GM21528 (cell line): ENCODE data around the gene RNU4-1.
"Not testable (repeated sequence)": the region's sequence is repeated elsewhere in the genome, so short reads cannot be mapped to it uniquely, and the experiment has no call there.

ENCODE experiments used
- ATAC-seq: cut with Tn5 transposase; IDR thresholded peaks from one replicate; pipeline ENCODE4 v1.9.1; 2021; ENCODE audit warnings: mild to moderate bottlenecking, moderate library complexity; ENCODE audit not compliant: unreplicated experiment, low FRiP score

RNU4-1 gene

GRCh38 chr12:120292661-120293531 lies at the start of gene RNU4-1:
Gene RNU4-1, minus strand, starts transcription at chr12:120293237.
- peak; percentile 42 for ATAC-seq

GRCh38 chr12:120342175-120343038 lies 49.4 kb upstream of the RNU4-1 start:
- ATAC-seq: no peak

DNA sequence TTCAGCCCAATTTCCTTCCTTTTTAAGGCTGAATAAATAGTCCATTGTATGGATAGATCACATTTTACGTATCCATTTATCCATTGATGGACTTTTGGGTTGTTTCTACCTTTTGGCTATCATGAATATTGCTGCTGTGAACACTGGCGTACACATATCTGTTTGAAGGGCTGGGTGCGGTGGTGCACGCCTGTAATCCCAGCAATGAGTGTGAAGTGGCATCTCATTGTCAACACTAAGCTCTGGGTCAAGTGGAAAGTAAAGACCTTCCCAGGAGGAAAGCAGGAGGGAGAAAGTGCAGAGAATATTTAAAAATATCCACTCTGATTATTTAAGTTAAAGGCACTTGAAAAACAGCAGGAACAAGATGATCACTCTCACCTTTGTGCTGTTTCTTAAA lies 46.2 kb upstream of the RNU4-1 start:
- ATAC-seq: no peak

DNA sequence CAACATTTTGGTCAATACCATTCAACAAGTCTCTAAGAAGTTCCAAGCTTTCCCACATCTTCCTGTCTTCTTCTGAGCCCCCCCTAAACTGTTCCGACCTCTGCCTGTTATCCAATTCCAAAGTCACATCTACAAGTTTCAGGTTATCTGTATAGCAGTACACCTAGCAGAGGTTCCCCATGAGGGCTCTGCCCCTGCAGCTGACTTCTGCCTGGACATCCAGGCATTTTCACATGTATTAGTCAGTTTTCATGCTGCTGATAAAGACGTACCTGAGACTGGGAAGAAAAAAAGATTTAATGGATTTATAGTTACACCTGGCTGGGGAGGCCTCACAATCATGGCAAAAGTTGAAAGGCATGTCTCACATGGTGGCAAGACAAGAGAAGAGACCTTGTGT lies 44.7 kb upstream of the RNU4-1 start:
- ATAC-seq: no peak

GRCh38 chr12:120336392-120336791 lies 43.4 kb upstream of the RNU4-1 start:
- ATAC-seq: not testable (repeated sequence)

GRCh38 chr12:120335447-120335846 lies 42.4 kb upstream of the RNU4-1 start:
- not testable (repeated sequence) for ATAC-seq

DNA sequence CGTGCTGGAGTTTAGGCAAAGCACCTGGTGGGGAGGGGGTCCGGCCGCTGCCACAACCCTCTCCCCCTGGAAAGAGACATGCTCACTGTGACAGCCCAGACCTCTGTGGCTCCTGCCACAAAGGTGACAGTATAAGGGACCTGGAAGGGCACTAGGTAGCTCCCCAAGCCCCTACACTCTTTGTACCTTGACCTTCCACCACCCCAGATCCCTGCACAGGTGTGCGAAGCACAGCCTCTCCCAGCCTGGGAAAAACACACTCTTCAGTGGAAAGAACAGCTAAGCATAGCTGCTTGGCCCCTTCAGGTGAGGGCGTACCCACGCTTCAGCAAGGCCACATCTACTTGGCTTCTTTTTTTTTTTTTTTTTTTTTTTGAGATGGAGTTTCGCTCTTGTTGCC lies 39.5 kb upstream of the RNU4-1 start:
- ATAC-seq: no peak

GRCh38 chr12:120332041-120332440 lies 39.0 kb upstream of the RNU4-1 start:
- ATAC-seq: no peak

GRCh38 chr12:120331390-120331789 lies 38.4 kb upstream of the RNU4-1 start:
- no peak for ATAC-seq

DNA sequence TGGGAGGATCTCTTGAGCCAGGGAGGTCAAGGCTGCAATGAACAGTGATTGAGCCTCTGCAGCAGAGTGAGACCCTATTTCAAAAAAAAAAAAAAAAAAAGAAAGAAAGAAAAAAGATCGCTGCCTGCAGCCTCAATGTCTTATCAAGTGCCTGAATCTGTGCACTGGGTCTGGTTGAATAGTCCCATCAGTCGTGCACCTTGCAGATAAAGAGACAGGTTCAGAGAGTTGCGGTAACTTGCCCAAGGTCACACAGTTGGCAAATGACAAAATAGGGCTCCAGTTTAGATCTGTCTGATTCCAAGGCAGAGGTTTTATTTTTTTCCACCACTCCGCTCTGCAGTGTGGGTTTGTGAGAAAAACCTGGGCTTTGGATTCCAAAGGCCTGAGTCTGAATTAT lies 35.2 kb upstream of the RNU4-1 start:
- ATAC-seq: no peak

DNA sequence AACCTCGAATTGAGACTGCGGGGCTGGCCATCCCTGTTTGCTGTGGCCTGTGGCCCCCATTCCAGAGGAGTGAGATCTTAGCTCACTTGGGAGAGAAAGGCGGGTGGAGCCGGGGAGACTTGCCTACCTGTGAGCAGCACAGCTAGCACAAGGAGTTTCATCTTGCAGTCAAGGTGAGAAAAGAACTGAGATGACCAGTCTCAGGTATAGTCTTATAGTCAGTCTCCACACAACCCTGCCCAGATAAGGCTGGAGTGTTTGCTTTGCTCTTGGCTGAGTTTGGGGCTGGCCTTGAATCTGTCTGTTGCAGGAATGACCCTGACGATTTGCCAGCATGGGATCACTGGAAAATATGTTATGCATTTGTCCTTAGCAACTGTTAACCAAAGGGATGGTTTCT lies 34.6 kb upstream of the RNU4-1 start, which contains the start of gene PLA2G1B:
Gene PLA2G1B, minus strand, starts transcription at position 187 of the 400 bp plus-strand sequence. Its CDS starts 26 bp downstream, at position 161.
- ATAC-seq: no peak

DNA sequence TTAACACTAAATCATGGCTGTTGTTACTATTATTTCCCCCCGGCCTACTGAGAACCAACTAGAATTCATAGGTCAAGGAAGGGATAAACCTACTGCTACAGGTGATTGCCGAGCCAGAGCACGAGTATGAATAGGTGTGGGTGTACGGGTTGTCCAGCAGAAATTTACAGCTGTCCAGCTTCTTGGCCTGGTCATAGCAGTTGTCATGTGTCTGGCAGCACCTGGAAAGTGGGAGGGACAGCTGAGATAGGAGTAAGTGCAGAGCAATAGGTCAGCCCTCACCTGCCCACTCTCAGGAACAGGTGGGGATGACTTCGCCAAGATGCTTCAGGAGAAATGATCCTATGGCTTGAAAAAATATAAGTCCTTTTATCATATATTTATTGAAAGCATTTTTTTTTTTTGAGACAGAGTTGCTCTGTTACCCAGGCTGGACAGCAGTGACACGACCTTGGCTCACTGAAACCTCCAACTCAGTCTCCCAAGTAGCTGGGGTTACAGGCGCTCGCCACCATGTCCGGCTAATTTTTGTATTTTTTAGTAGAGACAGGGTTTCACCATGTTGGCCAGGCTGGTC lies 31.9 kb upstream of the RNU4-1 start:
- ATAC-seq: no peak

- ATAC-seq: no peak
Measured at GRCh38 chr12:120323772-120324171, 30.7 kb upstream of the RNU4-1 start.

- ATAC-seq: no peak
Measured at GRCh38 chr12:120321382-120322202, 28.6 kb upstream of the RNU4-1 start.

- ATAC-seq: peak; percentile 92
Measured at GRCh38 chr12:120317224-120318105, 24.4 kb upstream of the RNU4-1 start.

DNA sequence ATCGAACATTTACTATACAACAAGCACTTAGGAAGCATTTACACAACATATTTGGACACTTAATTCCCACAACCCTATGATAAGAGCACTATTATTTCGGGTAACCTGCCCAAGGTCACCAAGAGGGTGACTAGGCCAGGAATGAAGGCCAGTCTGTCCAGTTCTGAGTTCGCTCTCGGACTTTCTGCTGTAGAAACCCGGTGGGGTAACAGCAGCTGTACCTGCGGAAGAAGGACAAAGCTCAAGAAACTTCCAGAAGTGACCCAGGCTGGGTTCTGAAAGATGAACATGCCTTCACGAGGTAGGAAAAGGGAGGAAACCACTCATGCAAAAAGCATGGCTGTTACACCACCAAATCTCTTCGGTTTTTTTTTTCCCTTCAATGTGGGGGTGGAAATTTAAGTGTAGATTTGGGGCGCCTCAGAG lies 23.8 kb upstream of the RNU4-1 start:
- no peak for ATAC-seq

DNA sequence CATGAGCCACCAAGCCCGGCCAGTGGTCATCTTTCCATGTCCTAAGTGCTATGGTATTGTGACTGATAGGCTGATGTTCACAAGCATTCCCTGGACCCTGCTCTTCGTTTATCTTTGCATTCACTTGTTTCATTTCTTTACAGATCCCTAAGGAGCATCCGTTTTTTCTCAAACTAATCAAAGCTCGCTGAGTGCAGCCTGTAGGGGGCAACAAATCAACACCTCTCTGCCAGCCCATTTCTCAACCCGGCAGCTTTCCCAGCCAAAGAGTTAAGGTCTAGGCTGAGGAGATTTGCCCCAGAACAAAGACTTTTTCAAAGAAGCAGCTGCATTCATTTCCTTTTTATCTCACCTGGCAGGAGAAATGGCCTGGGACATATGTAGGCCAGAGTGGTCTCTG lies 21.2 kb upstream of the RNU4-1 start:
- ATAC-seq: no peak

DNA sequence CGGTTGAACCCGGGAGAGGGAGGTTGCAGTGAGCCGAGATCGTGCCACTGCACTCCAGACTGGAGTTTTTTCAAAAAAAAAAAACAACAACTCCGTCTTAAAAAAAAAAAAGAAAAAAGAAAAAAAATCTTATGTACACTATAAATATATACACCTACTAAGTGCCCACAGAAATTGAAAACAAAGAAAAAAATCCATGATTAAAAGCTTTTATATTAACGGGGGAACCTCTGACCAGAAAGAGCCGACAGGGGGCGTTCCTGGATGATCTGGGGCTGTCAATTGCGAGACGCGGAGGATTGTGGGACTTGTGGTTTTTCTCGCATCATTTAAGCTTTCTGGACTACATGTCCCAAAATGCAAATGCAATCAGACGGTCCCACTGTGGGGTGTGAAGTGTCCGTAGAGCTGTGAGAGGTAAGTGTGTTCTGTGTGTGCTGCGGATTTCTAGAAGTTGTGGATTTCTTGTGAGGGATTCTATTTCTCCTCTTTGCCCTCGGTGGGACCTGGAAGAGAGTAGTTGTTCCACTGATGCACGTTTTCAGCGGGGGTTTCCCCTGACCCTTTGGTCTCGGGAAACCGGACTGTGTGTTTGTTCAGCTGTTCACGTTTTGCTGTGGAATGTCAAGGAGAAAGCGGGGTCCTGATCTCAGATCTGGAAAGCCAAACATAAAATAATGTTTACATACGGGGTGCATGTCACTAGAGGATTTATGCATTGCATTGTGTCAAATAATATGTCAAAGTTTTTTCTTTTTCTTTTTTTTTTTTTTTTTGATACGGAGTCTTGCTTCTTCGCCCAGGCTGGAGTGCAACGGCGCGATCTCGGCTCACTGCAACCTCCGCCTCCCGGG lies 9.2 kb upstream of the RNU4-1 start, which contains the start of gene SIRT4:
Gene SIRT4, plus strand, starts transcription at position 360 of the 854 bp plus-strand sequence. CDS start 1,241 bp downstream, outside the sequence.
- peak; percentile 93 for ATAC-seq
